Astrocyte (in vitro differentiated cells and primary cell): Measurements from ENCODE around the gene DDX31.

ENCODE experiments used
- CTCF ChIP-seq: IDR thresholded peaks from 2 replicates; pipeline ENCODE4 v1.5.1; 2011; ENCODE audit warnings: low read depth, mild to moderate bottlenecking, inconsistent platforms, low read length, moderate library complexity; ENCODE audit not compliant: insufficient read depth
- EZH2 ChIP-seq: IDR thresholded peaks from 2 replicates; pipeline ENCODE4 v1.6.1; 2012; ENCODE audit warnings: mild to moderate bottlenecking, low read length, inconsistent platforms; ENCODE audit not compliant: insufficient read depth

GRCh38 chr9:132697230-132697629 lies 27.4 kb upstream of the DDX31 start:
- TF ChIP-seq CTCF: no peak
- TF ChIP-seq EZH2: no peak
